ENCODE results near the gene FOXL2.

Gene FOXL2

GRCh38 chr3:138964264-138964663 lies 17.3 kb upstream of the FOXL2 start:
- H3K9ac ChIP-seq (ENCODE audit: low read length): no peak overlapping the region
- no peak overlapping the region for H3K4me3 ChIP-seq (ENCODE audit: low read depth, low read length)
- H3K27ac ChIP-seq (ENCODE audit: low read depth, low read length): no peak overlapping the region

GRCh38 chr3:138962854-138963560 lies 16.1 kb upstream of the FOXL2 start:
- Histone ChIP-seq H3K27me3 (ENCODE audit: control insufficient read depth, insufficient read depth, low read length) (peaks cover 28% of the 10 kb centered on the region), H3K4me1 (ENCODE audit: control insufficient read depth, insufficient read depth, low read length) (no peaks in the 10 kb centered on the region), H3K27ac (ENCODE audit: low read depth, low read length) (no peak overlapping the region), H3K4me3 (ENCODE audit: low read depth, low read length) (no peak overlapping the region), H3K9ac (ENCODE audit: low read length) (no peak overlapping the region), H3K36me3 (ENCODE audit: control insufficient read depth, insufficient read depth, low read length) (no peaks in the 10 kb centered on the region), H3K9me3 (ENCODE audit: control insufficient read depth, insufficient read depth, low read depth, low read length) (0 out of 2 replicates have a peak, but pooled peaks cover 2% of the 10 kb centered on the region)

More at GRCh38 chr3:138964264-138964663, 17.3 kb upstream of the FOXL2 start:
- Histone ChIP-seq H3K36me3 (ENCODE audit: control insufficient read depth, insufficient read depth, low read length) (no peaks in the 10 kb centered on the region), H3K27me3 (ENCODE audit: control insufficient read depth, insufficient read depth, low read length) (peaks cover 17% of the 10 kb centered on the region), H3K9me3 (ENCODE audit: control insufficient read depth, insufficient read depth, low read depth, low read length) (0 out of 2 replicates have a peak, but pooled peaks cover 2% of the 10 kb centered on the region), H3K4me1 (ENCODE audit: control insufficient read depth, insufficient read depth, low read length) (no peaks in the 10 kb centered on the region)

- peaks cover 41% of the 10 kb centered on the region for H3K27me3 ChIP-seq (ENCODE audit: control insufficient read depth, insufficient read depth, low read length)
- H3K9ac ChIP-seq (ENCODE audit: low read length): no peak overlapping the region
- H3K4me3 ChIP-seq (ENCODE audit: low read depth, low read length): no peak overlapping the region
- 0 out of 2 replicates have a peak, but pooled peaks cover 2% of the 10 kb centered on the region for H3K9me3 ChIP-seq (ENCODE audit: control insufficient read depth, insufficient read depth, low read depth, low read length)
- H3K27ac ChIP-seq (ENCODE audit: low read depth, low read length): no peak overlapping the region
- no peaks in the 10 kb centered on the region for H3K36me3 ChIP-seq (ENCODE audit: control insufficient read depth, insufficient read depth, low read length)
- H3K4me1 ChIP-seq (ENCODE audit: control insufficient read depth, insufficient read depth, low read length): no peaks in the 10 kb centered on the region
Measured at GRCh38 chr3:138960417-138960852, 13.5 kb upstream of the FOXL2 start.

- H3K9ac ChIP-seq (ENCODE audit: low read length): no peak overlapping the region
- peak overlapping the region; percentile 57 for H3K4me3 ChIP-seq (ENCODE audit: low read depth, low read length)
- H3K27ac ChIP-seq (ENCODE audit: low read depth, low read length): no peak overlapping the region
- peaks cover 99% of the 10 kb centered on the region for H3K27me3 ChIP-seq (ENCODE audit: control insufficient read depth, insufficient read depth, low read length)
- no peaks in the 10 kb centered on the region for H3K9me3 ChIP-seq (ENCODE audit: control insufficient read depth, insufficient read depth, low read depth, low read length)
- H3K4me1 ChIP-seq (ENCODE audit: control insufficient read depth, insufficient read depth, low read length): peaks cover 28% of the 10 kb centered on the region
- H3K36me3 ChIP-seq (ENCODE audit: control insufficient read depth, insufficient read depth, low read length): no peaks in the 10 kb centered on the region
Measured at GRCh38 chr3:138950701-138951100, 3.8 kb upstream of the FOXL2 start.

GRCh38 chr3:138950006-138950644 lies 3.2 kb upstream of the FOXL2 start:
- Histone ChIP-seq H3K4me1 (ENCODE audit: control insufficient read depth, insufficient read depth, low read length) (peaks cover 32% of the 10 kb centered on the region), H3K27ac (ENCODE audit: low read depth, low read length) (no peak overlapping the region), H3K36me3 (ENCODE audit: control insufficient read depth, insufficient read depth, low read length) (no peaks in the 10 kb centered on the region), H3K27me3 (ENCODE audit: control insufficient read depth, insufficient read depth, low read length) (peaks cover 99% of the 10 kb centered on the region), H3K9ac (ENCODE audit: low read length) (no peak overlapping the region), H3K4me3 (ENCODE audit: low read depth, low read length) (peak overlapping the region; percentile 57), H3K9me3 (ENCODE audit: control insufficient read depth, insufficient read depth, low read depth, low read length) (no peaks in the 10 kb centered on the region)

- Histone ChIP-seq H3K36me3 (ENCODE audit: control insufficient read depth, insufficient read depth, low read length) (no peaks in the 10 kb centered on the region), H3K9ac (ENCODE audit: low read length) (no peak overlapping the region), H3K9me3 (ENCODE audit: control insufficient read depth, insufficient read depth, low read depth, low read length) (no peaks in the 10 kb centered on the region), H3K27ac (ENCODE audit: low read depth, low read length) (no peak overlapping the region), H3K4me3 (ENCODE audit: low read depth, low read length) (peak overlapping the region; percentile 57), H3K4me1 (ENCODE audit: control insufficient read depth, insufficient read depth, low read length) (peaks cover 35% of the 10 kb centered on the region), H3K27me3 (ENCODE audit: control insufficient read depth, insufficient read depth, low read length) (peaks cover 99% of the 10 kb centered on the region)
Measured at GRCh38 chr3:138949445-138950005, 2.6 kb upstream of the FOXL2 start.

GRCh38 chr3:138949002-138949418 lies 2.1 kb upstream of the FOXL2 start:
- H3K36me3 ChIP-seq (ENCODE audit: control insufficient read depth, insufficient read depth, low read length): no peaks in the 10 kb centered on the region
- H3K9me3 ChIP-seq (ENCODE audit: control insufficient read depth, insufficient read depth, low read depth, low read length): no peaks in the 10 kb centered on the region
- peak overlapping the region; percentile 57 for H3K4me3 ChIP-seq (ENCODE audit: low read depth, low read length)
- peaks cover 40% of the 10 kb centered on the region for H3K4me1 ChIP-seq (ENCODE audit: control insufficient read depth, insufficient read depth, low read length)
- no peak overlapping the region for H3K27ac ChIP-seq (ENCODE audit: low read depth, low read length)
- no peak overlapping the region for H3K9ac ChIP-seq (ENCODE audit: low read length)
- H3K27me3 ChIP-seq (ENCODE audit: control insufficient read depth, insufficient read depth, low read length): peaks cover 99% of the 10 kb centered on the region

- Histone ChIP-seq H3K27me3 (ENCODE audit: control insufficient read depth, insufficient read depth, low read length) (peaks cover 99% of the 10 kb centered on the region), H3K9ac (ENCODE audit: low read length) (no peak overlapping the region), H3K4me3 (ENCODE audit: low read depth, low read length) (peak overlapping the region; percentile 57), H3K9me3 (ENCODE audit: control insufficient read depth, insufficient read depth, low read depth, low read length) (no peaks in the 10 kb centered on the region), H3K36me3 (ENCODE audit: control insufficient read depth, insufficient read depth, low read length) (no peaks in the 10 kb centered on the region), H3K27ac (ENCODE audit: low read depth, low read length) (no peak overlapping the region), H3K4me1 (ENCODE audit: control insufficient read depth, insufficient read depth, low read length) (peaks cover 45% of the 10 kb centered on the region)
Measured at GRCh38 chr3:138948371-138949001, 1.5 kb upstream of the FOXL2 start.

GRCh38 chr3:138947495-138948121 lies 671 bp upstream of the FOXL2 start:
- H3K9ac ChIP-seq (ENCODE audit: low read length): no peak overlapping the region

GRCh38 chr3:138945709-138946662 lies 951 bp downstream of the FOXL2 start:
- Histone ChIP-seq H3K27me3 (ENCODE audit: control insufficient read depth, insufficient read depth, low read length) (peaks cover 100% of the 10 kb centered on the region), H3K9me3 (ENCODE audit: control insufficient read depth, insufficient read depth, low read depth, low read length) (no peaks in the 10 kb centered on the region), H3K4me1 (ENCODE audit: control insufficient read depth, insufficient read depth, low read length) (peaks cover 53% of the 10 kb centered on the region), H3K27ac (ENCODE audit: low read depth, low read length) (no peak overlapping the region), H3K4me3 (ENCODE audit: low read depth, low read length) (peak overlapping the region; percentile 55), H3K36me3 (ENCODE audit: control insufficient read depth, insufficient read depth, low read length) (no peaks in the 10 kb centered on the region), H3K9ac (ENCODE audit: low read length) (no peak overlapping the region)

More at GRCh38 chr3:138947495-138948121, 671 bp upstream of the FOXL2 start:
- Histone ChIP-seq H3K27ac (ENCODE audit: low read depth, low read length) (no peak overlapping the region), H3K36me3 (ENCODE audit: control insufficient read depth, insufficient read depth, low read length) (no peaks in the 10 kb centered on the region), H3K9me3 (ENCODE audit: control insufficient read depth, insufficient read depth, low read depth, low read length) (no peaks in the 10 kb centered on the region), H3K4me1 (ENCODE audit: control insufficient read depth, insufficient read depth, low read length) (peaks cover 53% of the 10 kb centered on the region), H3K27me3 (ENCODE audit: control insufficient read depth, insufficient read depth, low read length) (peaks cover 100% of the 10 kb centered on the region), H3K4me3 (ENCODE audit: low read depth, low read length) (peak overlapping the region; percentile 54)
